ENCODE results near the gene CD300LD. TPM values are rescaled to one million over a fixed set of nuclear protein-coding genes. Genes with fewer than 3 reads are reported as not detected.

Gene CD300LD
- total RNA-seq, 4 donors from 2014 or later = not detected

DNA sequence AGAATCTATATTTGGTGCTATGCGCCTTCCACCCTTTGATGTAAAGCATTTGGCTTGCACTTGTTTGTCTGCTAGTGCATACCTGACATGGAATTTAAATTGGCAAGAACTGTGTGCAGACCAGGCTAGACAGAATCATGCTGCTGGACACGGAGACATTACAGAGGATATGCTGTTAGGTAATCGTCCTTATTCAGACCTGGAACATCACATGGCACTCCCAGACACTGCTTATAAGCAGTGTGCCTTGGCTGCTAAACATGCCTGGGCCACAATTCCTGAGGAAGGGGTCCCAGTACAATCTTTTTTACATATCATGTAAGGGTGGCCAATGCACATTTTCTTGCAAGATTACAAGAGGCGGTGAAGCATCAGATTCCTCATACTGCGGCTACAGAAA is 6.4 kb downstream of the CD300LD start:
- no peak overlapping the region for H3K4me3 ChIP-seq (replicated peaks in 1 of 3)
- H3K9me3 ChIP-seq = no peaks in the 10 kb centered on the region
- H3K36me3 ChIP-seq = no peaks in the 10 kb centered on the region
- no peak for TF ChIP-seq POLR2A (IDR thresholded peaks at IDR 0.05)
- TF ChIP-seq, protein P1, sequence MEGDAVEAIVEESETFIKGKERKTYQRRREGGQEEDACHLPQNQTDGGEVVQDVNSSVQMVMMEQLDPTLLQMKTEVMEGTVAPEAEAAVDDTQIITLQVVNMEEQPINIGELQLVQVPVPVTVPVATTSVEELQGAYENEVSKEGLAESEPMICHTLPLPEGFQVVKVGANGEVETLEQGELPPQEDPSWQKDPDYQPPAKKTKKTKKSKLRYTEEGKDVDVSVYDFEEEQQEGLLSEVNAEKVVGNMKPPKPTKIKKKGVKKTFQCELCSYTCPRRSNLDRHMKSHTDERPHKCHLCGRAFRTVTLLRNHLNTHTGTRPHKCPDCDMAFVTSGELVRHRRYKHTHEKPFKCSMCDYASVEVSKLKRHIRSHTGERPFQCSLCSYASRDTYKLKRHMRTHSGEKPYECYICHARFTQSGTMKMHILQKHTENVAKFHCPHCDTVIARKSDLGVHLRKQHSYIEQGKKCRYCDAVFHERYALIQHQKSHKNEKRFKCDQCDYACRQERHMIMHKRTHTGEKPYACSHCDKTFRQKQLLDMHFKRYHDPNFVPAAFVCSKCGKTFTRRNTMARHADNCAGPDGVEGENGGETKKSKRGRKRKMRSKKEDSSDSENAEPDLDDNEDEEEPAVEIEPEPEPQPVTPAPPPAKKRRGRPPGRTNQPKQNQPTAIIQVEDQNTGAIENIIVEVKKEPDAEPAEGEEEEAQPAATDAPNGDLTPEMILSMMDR (IDR thresholded peaks at IDR 0.05) = no peak
- H3K27ac ChIP-seq = no peak overlapping the region
- intact Hi-C loops (cut with DNase I) = no loop called here
- WGBS, 2 donors = 68 to 80% methylated on average over 5 of the region's 5 CpGs
- no peaks in the 10 kb centered on the region for H3K27me3 ChIP-seq
- DNase-seq = no peak
- H3K4me1 ChIP-seq = no peaks in the 10 kb centered on the region

GRCh38 chr17:74584292-74585060 is 7.6 kb downstream of the CD300LD start:
- Histone ChIP-seq H3K36me3 (no peaks in the 10 kb centered on the region), H3K27ac (no peak overlapping the region), H3K4me1 (no peaks in the 10 kb centered on the region), H3K9me3 (no peaks in the 10 kb centered on the region), H3K4me3 (replicated peaks in 1 of 3) (no peak overlapping the region), H3K27me3 (no peaks in the 10 kb centered on the region)
- WGBS, 2 donors = 87 to 88% methylated on average over 14 of the region's 14 CpGs
- no peak for DNase-seq
- intact Hi-C loops (cut with DNase I) = no loop called here
- TF ChIP-seq, protein P1 (IDR thresholded peaks at IDR 0.05) = no peak
- no peak for TF ChIP-seq POLR2A (IDR thresholded peaks at IDR 0.05)

DNA sequence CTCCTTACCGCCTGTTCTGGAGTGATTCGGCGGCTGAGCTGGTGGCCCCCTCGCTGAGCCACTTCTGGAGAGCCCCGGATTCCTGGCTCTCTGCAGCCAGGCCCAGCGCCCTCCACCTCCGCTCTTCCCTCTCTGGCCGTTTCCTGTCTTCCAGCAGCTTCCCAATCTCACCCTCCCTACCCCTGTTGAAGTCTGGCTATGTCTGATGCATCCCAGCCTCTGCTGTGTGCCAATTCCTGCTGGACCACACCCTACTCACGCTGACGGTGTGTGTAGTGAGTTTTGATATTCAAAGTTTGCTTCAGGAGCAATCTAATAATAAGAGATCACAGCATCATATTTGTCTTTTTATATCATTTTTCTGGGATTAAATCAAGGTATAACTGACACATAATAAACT is 9.4 kb downstream of the CD300LD start:
- no peak for TF ChIP-seq POLR2A (IDR thresholded peaks at IDR 0.05)
- TF ChIP-seq, protein P1 (IDR thresholded peaks at IDR 0.05) = no peak

DNA sequence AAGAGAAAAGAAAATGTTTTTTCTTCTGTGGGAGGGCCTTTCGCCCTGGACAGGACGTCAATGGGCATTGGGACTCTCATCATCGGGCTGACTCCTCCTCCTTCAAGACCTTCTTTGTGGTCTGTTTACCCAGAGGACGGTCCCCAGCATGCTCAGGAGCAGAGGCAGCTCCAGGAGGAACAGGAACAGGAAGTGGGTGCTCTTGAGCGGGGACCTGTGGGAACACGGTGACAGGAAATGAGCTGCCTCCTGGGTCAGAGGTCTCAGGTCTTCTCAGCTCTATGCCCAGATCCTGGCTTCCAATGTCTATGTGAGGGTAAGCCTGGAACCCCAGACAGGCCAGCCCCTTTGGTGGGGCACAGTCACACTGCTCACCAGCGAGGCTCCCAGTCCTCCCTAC is 12.2 kb downstream of the CD300LD start:
- intact Hi-C loops (cut with DNase I) = no loop called here
- H3K4me3 ChIP-seq (replicated peaks in 1 of 3) = no peak overlapping the region
- H3K4me1 ChIP-seq = no peaks in the 10 kb centered on the region
- no peak for DNase-seq
- no peaks in the 10 kb centered on the region for H3K36me3 ChIP-seq
- WGBS, 2 donors = 63 to 83% methylated on average over 7 of the region's 7 CpGs
- H3K27ac ChIP-seq = no peak overlapping the region
- H3K27me3 ChIP-seq = no peaks in the 10 kb centered on the region
- TF ChIP-seq, protein P1 (IDR thresholded peaks at IDR 0.05) = no peak
- no peak for TF ChIP-seq POLR2A (IDR thresholded peaks at IDR 0.05)
- no peaks in the 10 kb centered on the region for H3K9me3 ChIP-seq

More for the DNA sequence above, 9.4 kb downstream of the CD300LD start:
- no peaks in the 10 kb centered on the region for H3K27me3 ChIP-seq
- H3K4me1 ChIP-seq = no peaks in the 10 kb centered on the region
- intact Hi-C loops (cut with DNase I) = no loop called here
- no peaks in the 10 kb centered on the region for H3K9me3 ChIP-seq
- H3K4me3 ChIP-seq (replicated peaks in 1 of 3) = no peak overlapping the region
- WGBS, 2 donors = 74 to 80% methylated on average over 10 of the region's 10 CpGs
- no peak overlapping the region for H3K27ac ChIP-seq
- DNase-seq = no peak
- no peaks in the 10 kb centered on the region for H3K36me3 ChIP-seq

- 79 to 90% methylated on average over 9 of the region's 9 CpGs for WGBS, 2 donors
- Histone ChIP-seq H3K4me1 (no peaks in the 10 kb centered on the region), H3K9me3 (no peaks in the 10 kb centered on the region), H3K27ac (no peak overlapping the region), H3K36me3 (no peaks in the 10 kb centered on the region), H3K27me3 (no peaks in the 10 kb centered on the region), H3K4me3 (replicated peaks in 1 of 3) (no peak overlapping the region)
- intact Hi-C loops (cut with DNase I) = no loop called here
- TF ChIP-seq, protein P1 (IDR thresholded peaks at IDR 0.05) = no peak
- no peak for TF ChIP-seq POLR2A (IDR thresholded peaks at IDR 0.05)
- no peak for DNase-seq
These were observed 13.1 kb downstream of the CD300LD start for GRCh38 chr17:74578979-74579378.
